ENCODE measurements around the gene ETS2. TPM values are rescaled to one million over a fixed set of nuclear protein-coding genes. Genes with fewer than 3 reads are reported as not detected.
A peak's percentile ranks its signal among the peaks of the same experiment; 100 is the strongest.

The ETS2 gene
- total and polyA plus RNA-seq, 2 of the 4 experiments (the other 2 are of a cell fraction), result 21.3 to 21.7 TPM

DNA sequence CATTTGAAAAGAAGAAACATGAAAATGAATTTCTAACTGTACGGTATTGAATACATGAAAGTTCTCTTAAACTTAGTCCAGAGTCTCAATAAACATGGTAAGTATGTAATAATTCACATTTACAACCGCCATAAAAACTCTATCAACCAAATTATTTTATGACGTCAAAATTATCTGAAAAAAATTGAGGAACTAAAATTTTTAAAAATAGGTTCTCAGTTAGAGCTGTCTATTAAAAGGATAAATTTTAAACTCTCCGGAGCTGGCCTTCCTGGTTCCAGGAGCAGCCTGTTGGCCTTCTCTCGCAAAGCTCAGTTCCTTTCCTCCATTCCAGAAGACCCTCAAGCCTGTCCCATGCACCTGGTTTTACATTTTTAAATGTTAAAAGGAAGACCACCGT is 18.7 kb upstream of the ETS2 start:
- dilution Hi-C loops (cut with HindIII; ENCODE audit: low sequenced_read_pairs, unreplicated experiment), result no loop called here
- H2BK20ac ChIP-seq (ENCODE audit: low read depth, low read length), result no peak overlapping the region
- 0 out of 4 replicates have a peak overlapping the region, but pooled peaks of 1 of the 2 experiments have one; percentile 10 for H4K8ac ChIP-seq (ENCODE audit: low read depth in 2 of 2, low read length in 2 of 2)
- H2BK5ac ChIP-seq (ENCODE audit: low read depth, low read length, poor library complexity, severe bottlenecking), result no peak overlapping the region
- H4K20me1 ChIP-seq (ENCODE audit: insufficient read depth, low read length), result no peaks in the 10 kb centered on the region
- H3K23ac ChIP-seq (ENCODE audit: low read depth, low read length), result no peak overlapping the region
- H2BK120ac ChIP-seq (ENCODE audit: low read depth, low read length), result no peak overlapping the region
- no peak overlapping the region for H3K14ac ChIP-seq (replicated peaks; ENCODE audit: low read depth, low read length)
- no peak overlapping the region for H2BK15ac ChIP-seq (ENCODE audit: low read depth, low read length)
- H2AK9ac ChIP-seq (replicated peaks; ENCODE audit: low read depth, low read length, poor library complexity), result no peak overlapping the region
- H3K9me1 ChIP-seq (ENCODE audit: insufficient read depth, low read length), result 0 out of 2 replicates have a peak, but pooled peaks cover 6% of the 10 kb centered on the region
- no TSS peak for BruUV-seq (replicated peaks)
- TF ChIP-seq, protein P1, sequence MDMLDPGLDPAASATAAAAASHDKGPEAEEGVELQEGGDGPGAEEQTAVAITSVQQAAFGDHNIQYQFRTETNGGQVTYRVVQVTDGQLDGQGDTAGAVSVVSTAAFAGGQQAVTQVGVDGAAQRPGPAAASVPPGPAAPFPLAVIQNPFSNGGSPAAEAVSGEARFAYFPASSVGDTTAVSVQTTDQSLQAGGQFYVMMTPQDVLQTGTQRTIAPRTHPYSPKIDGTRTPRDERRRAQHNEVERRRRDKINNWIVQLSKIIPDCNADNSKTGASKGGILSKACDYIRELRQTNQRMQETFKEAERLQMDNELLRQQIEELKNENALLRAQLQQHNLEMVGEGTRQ (IDR thresholded peaks at IDR 0.05; ENCODE audit: low read depth, low read length), result no peak
- TF ChIP-seq NFE2L2 (IDR thresholded peaks at IDR 0.05; ENCODE audit: low read depth, low read length) (no peak), SMC3 (IDR thresholded peaks at IDR 0.05; ENCODE audit: low read depth, low read length) (no peak), RAD21 (IDR thresholded peaks at IDR 0.05; ENCODE audit: low read length) (no peak), MAZ (IDR thresholded peaks at IDR 0.05; ENCODE audit: borderline replicate concordance, low read depth, low read length) (no peak), MAFK (IDR thresholded peaks at IDR 0.05; ENCODE audit: low read depth, low read length) (no peak), RCOR1 (IDR thresholded peaks at IDR 0.05; ENCODE audit: insufficient replicate concordance, low read length) (no peak), MXI1 (IDR thresholded peaks at IDR 0.05; ENCODE audit: borderline replicate concordance, low read depth, low read length) (no peak), RFX5 (IDR thresholded peaks at IDR 0.05; ENCODE audit: low read depth, low read length) (no peak), CHD1 (IDR thresholded peaks at IDR 0.05; ENCODE audit: low read depth, low read length) (no peak), BHLHE40 (IDR thresholded peaks at IDR 0.05; ENCODE audit: low read depth, low read length) (no peak), POLR2A (IDR thresholded peaks at IDR 0.05; ENCODE audit: low read depth, low read length) (no peak), FOS (IDR thresholded peaks at IDR 0.05; ENCODE audit: low read depth, low read length) (no peak), CEBPB (IDR thresholded peaks at IDR 0.05; ENCODE audit: low read depth, low read length) (no peak)
- TF ChIP-seq, protein P2, sequence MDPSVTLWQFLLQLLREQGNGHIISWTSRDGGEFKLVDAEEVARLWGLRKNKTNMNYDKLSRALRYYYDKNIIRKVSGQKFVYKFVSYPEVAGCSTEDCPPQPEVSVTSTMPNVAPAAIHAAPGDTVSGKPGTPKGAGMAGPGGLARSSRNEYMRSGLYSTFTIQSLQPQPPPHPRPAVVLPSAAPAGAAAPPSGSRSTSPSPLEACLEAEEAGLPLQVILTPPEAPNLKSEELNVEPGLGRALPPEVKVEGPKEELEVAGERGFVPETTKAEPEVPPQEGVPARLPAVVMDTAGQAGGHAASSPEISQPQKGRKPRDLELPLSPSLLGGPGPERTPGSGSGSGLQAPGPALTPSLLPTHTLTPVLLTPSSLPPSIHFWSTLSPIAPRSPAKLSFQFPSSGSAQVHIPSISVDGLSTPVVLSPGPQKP (IDR thresholded peaks at IDR 0.05; ENCODE audit: borderline replicate concordance, low read depth, low read length), result no peak
- TF ChIP-seq, protein P3, sequence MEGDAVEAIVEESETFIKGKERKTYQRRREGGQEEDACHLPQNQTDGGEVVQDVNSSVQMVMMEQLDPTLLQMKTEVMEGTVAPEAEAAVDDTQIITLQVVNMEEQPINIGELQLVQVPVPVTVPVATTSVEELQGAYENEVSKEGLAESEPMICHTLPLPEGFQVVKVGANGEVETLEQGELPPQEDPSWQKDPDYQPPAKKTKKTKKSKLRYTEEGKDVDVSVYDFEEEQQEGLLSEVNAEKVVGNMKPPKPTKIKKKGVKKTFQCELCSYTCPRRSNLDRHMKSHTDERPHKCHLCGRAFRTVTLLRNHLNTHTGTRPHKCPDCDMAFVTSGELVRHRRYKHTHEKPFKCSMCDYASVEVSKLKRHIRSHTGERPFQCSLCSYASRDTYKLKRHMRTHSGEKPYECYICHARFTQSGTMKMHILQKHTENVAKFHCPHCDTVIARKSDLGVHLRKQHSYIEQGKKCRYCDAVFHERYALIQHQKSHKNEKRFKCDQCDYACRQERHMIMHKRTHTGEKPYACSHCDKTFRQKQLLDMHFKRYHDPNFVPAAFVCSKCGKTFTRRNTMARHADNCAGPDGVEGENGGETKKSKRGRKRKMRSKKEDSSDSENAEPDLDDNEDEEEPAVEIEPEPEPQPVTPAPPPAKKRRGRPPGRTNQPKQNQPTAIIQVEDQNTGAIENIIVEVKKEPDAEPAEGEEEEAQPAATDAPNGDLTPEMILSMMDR (conservative IDR thresholded peaks at IDR 0.05; ENCODE audit: low read depth, low read length), result no peak
- POLR2A ChIA-PET (ENCODE audit: unreplicated experiment), result no interaction called here
- no peak overlapping the region for H2AFZ ChIP-seq (replicated peaks; ENCODE audit: low read length, poor library complexity)
- H4K91ac ChIP-seq (ENCODE audit: insufficient read depth, low read depth, low read length), result no peak overlapping the region
- no peak for ATAC-seq (ENCODE audit: low read depth)
- no peak overlapping the region for H3K9ac ChIP-seq (ENCODE audit: low read depth, low read length)
- no peaks in the 10 kb centered on the region for H3K36me3 ChIP-seq (ENCODE audit: control insufficient read depth, insufficient read depth, low read length)
- no peak overlapping the region for H2AK5ac ChIP-seq (ENCODE audit: low read depth, low read length)
- H3K9me3 ChIP-seq (ENCODE audit: control insufficient read depth, insufficient read depth, low read length), result peaks cover 10% of the 10 kb centered on the region
- no peaks in the 10 kb centered on the region for H3K4me1 ChIP-seq (ENCODE audit: control insufficient read depth, insufficient read depth, low read length)
- in situ Hi-C loops (cut with MboI; ENCODE audit: low sequenced_read_pairs), result no loop called here
- DNase-seq, result no peak
- H3K79me1 ChIP-seq (ENCODE audit: low read depth in 1 of 2, low read length in 2 of 2), result no peaks in the 10 kb centered on the region
- no CpG with 5 or more reads among the region's 6 CpGs for WGBS, 2 experiments (ENCODE audit: extremely low coverage in 2 of 2, insufficient read length in 1 of 2)
- intact Hi-C loops (cut with micrococcal nuclease), result no loop called here
- no peak overlapping the region for H3K4me2 ChIP-seq (ENCODE audit: low read depth, low read length)
- no peak overlapping the region for H3K27ac ChIP-seq (ENCODE audit: insufficient read depth, low read length)
- H3K4ac ChIP-seq (ENCODE audit: low read depth, low read length), result no peak overlapping the region
- H3K18ac ChIP-seq (ENCODE audit: low read depth, low read length), result no peak overlapping the region
- no peaks in the 10 kb centered on the region for H3K27me3 ChIP-seq (ENCODE audit: control insufficient read depth, insufficient read depth, low read length)
- CTCF ChIA-PET, result interaction anchor here (0.5 to 1.1 kb wide), 2 partner anchors 15 to 403 kb away, joined by 3 read pairs; no protein-coding TSS in a partner anchor
- H3K56ac ChIP-seq (ENCODE audit: extremely low read depth, insufficient read depth, low read length), result no peak overlapping the region
- no peak overlapping the region for H4K5ac ChIP-seq (ENCODE audit: low read depth, low read length)
- H3K4me3 ChIP-seq (ENCODE audit: insufficient read depth, low read depth, low read length), result no peak overlapping the region

All from IMR-90 (cell line).